Lower leg skin (tissue), 3 donors: ENCODE data around the gene PVR.

Experiments used
- POLR2A ChIP-seq, 2 donors: fragments of 450-650 bp; IDR thresholded peaks; one replicate each; pipeline ENCODE4 v1.6.1; 2016 to 2017; ENCODE audit warnings: antibody characterized with exemption in 2 of 2, mild to moderate bottlenecking in 1 of 2, moderate library complexity in 1 of 2
- TF ChIP-seq, protein P1 (sequence below), 3 donors: fragments of 450-650 bp; IDR thresholded peaks; one replicate each; pipeline ENCODE4 v1.5.1; 2016; ENCODE audit warnings: antibody characterized with exemption in 3 of 3, mild to moderate bottlenecking in 3 of 3, moderate library complexity in 2 of 3

DNA sequence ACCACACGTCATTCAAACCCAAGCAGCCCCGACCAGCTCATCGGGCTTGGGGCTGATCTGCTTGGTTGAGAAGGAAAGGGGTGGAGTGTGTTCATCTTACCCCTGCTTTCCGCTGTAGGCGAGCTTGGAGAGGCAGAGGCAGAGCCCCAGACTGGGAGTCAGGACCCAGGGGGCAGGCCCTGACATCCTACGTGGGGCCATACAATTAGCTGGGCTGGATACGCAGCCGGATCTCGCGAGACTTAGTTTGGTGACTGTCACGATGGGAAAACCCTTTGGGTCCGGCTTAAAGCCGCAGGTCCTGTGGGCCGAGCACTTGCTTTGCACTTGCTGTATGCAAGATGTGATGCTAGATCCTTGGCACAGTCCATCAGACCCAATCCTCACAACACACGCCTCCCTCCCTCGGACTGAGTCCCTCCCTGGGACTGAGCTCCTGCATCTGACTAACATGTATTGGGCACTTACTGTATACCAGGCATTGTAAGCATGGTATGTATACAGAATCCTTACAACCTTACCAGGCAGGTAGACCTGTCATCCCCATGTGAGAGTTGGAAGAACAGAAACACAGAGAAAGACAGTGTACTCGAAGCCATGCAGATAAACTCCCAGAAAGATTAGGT, 59.0 kb downstream of the PVR start:
- TF ChIP-seq, protein P1, sequence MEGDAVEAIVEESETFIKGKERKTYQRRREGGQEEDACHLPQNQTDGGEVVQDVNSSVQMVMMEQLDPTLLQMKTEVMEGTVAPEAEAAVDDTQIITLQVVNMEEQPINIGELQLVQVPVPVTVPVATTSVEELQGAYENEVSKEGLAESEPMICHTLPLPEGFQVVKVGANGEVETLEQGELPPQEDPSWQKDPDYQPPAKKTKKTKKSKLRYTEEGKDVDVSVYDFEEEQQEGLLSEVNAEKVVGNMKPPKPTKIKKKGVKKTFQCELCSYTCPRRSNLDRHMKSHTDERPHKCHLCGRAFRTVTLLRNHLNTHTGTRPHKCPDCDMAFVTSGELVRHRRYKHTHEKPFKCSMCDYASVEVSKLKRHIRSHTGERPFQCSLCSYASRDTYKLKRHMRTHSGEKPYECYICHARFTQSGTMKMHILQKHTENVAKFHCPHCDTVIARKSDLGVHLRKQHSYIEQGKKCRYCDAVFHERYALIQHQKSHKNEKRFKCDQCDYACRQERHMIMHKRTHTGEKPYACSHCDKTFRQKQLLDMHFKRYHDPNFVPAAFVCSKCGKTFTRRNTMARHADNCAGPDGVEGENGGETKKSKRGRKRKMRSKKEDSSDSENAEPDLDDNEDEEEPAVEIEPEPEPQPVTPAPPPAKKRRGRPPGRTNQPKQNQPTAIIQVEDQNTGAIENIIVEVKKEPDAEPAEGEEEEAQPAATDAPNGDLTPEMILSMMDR (IDR thresholded peaks at IDR 0.05): no peak
- TF ChIP-seq POLR2A (IDR thresholded peaks at IDR 0.05): no peak
